ENCODE results near the gene C11orf98.
"Not testable (repeated sequence)": the region's sequence is repeated elsewhere in the genome, so short reads cannot be mapped to it uniquely, and the experiment has no call there.

C11orf98 gene

DNA sequence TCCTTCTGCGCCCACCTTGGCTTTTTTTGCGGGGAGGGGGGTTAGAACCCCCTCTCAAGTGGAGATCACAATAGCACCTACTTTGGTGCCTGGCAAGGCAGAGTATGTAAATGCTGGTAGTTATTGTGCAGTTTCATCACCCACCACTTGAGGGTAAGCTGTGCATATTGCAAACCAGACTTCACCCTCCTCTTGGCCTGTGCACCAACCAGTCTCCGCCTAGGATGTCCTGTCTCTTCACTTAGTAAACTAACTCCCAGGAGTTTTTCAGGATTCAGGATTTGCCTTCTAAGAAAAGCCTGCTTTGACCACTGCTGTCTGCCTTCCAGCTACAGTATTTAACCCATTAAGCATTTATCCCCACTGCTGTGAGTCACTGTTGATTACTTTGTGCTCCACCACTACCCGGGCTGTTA, 15.8 kb upstream of the C11orf98 start:
- DNase-seq = peak; percentile 85

DNA sequence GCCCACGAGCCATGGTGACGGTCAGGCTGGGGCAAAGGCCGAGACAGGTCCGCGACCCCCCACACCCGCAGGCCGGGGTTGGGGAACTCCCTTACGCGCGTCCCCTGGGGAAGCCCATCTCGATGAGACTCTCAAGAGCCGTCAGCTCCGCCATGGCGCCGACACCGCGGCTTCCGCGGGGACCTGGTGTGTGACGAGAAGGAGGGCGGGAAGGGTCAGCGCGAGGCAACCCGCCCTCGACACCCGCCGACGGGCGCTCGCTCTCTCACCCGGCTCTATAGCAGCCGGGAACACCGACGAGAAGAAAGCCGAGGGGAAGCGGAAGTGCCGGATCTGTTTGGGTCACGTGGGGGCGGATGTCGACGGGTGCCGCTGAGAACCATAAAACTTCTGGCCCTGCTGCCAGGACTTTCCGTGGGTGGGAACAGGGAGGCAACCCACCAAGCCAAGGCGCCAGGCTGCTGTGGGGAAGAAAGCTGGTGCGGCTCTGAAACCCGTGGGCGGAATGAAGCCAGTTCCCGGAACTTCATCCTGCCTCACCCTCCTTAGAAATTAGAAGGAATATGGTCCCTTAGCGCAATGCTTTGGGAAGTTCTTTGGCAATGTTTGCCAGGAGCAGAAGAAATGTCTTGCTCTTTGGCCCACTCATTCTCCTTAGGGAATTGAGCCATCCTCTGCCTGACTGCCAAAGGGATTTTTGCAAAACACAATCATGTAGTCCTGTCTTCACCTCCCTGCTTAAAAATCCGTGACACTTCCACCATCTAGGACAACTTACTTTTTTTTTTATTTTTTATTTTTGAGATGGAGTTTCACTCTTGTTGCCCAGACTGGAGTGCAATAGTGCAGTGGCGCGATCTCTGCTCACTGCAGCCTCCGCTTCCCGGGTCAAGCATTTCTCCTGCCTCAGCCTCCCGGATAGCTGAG, 14.0 kb upstream of the C11orf98 start, which contains the start of gene UBXN1:
TSS of gene UBXN1 (minus strand) at position 304 of the 927 bp plus-strand sequence. CDS start at position 154, 150 bp downstream.
- DNase-seq = peak; percentile 91

DNA sequence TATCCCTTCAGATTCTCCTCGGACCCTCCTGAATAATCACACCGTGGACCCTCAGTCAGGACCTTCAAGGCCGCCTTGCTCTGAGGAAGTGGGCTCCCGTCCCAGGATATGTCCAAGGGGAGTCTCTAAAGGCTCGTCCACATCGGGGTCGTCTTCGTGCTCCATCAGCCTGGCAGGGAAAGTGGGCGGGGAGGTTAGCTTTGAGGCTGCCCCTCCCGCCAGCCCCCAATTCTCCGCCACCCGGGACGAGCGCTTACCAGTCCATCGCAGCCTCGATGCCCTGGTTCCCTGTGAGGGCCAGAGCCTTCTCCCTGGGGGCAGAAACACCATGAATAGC, 13.4 kb upstream of the C11orf98 start:
- DNase-seq = no peak

DNA sequence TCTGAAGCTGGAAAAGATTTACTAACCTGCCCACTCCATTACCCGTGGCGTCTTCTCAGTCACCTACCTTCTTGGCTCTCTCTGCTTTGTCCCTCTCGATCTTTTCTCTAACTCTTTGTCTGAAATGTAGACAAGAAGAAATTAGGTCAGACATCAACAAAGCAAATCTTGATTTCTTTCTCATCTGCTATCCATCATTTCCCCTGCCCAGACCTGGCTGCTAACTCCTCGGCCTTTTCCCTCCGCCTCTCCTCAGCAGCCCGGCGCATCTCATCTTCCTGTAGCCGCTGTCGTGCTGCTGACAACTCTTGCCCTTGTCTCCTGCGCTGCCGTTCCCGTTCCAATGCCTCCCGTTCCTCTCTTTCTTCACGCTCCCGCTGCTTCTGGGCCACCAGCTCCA, 12.7 kb upstream of the C11orf98 start:
- no peak for DNase-seq

DNA sequence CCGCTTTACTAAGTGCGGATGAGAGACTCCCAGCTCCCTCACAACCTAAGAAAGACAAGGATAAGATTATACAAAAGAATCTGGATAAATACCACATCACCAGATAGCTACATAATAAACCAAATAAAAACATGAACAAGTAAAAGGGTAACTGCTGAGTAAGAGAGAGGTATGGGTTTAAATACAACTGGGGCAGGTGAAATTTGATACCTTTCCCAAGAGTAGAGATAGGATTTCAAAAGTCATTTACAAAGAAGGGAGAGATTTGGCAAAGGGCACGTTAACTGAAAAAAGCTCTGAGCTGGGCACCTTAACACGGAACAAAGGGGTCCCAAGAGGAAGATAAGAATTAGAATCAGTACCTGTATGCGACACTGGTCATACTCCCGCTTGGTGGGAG, 12.1 kb upstream of the C11orf98 start:
- DNase-seq = no peak

DNA sequence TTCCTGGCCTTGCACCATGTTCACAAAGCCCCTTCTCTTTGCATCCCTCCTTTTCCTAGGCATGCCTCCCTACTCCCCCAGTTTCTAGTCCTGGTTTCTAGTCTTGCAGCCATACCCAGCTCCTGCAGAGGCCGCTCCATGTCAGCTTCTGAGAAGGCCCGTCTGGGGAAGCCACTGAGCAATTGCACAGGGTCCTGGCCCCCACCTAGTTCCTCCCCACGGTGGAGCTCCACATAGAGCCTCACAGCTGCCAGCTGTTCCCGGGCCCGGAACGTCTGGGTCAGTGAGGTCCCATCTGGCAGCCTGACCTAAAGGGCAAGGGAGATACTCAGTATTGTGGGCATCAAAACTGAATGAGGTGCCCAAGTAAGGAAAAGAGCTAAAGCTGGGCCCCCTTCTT, 11.7 kb upstream of the C11orf98 start:
- no peak for DNase-seq

DNA sequence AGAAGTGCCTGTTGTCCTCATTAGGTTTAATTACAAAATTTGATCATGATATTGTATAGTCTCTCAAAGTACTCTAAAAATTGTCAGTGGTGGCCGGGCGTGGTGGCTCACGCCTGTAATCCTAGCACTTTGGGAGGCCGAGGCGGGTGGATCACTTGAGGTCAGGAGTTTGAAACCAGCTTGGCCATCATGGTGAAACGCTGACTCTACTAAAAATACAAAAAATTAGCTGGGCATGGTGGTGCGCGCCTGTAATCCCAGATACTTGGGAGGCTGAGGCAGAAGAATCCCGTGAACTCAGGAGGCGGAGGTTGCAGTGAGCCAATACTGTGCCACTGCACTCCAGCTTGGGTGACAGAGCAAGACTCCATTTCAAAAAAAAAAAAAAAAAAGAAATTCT, 10.4 kb upstream of the C11orf98 start:
- not testable (repeated sequence) for DNase-seq

DNA sequence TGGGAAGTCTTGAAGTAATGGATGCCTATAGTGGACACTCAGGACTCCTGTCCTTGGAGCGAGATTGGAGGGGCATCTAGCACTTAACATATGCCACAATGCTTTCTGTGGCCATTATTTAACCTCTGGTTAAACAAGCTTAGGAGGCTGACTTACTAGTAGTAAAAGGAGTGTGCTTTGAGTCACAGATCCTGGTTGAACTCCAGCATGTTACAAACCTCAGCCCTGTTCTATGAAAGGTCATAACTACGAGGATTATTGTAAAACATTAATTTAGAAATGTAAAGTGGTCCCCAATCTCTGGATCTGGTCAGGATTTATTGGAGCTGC, 8.2 kb upstream of the C11orf98 start:
- DNase-seq = no peak

DNA sequence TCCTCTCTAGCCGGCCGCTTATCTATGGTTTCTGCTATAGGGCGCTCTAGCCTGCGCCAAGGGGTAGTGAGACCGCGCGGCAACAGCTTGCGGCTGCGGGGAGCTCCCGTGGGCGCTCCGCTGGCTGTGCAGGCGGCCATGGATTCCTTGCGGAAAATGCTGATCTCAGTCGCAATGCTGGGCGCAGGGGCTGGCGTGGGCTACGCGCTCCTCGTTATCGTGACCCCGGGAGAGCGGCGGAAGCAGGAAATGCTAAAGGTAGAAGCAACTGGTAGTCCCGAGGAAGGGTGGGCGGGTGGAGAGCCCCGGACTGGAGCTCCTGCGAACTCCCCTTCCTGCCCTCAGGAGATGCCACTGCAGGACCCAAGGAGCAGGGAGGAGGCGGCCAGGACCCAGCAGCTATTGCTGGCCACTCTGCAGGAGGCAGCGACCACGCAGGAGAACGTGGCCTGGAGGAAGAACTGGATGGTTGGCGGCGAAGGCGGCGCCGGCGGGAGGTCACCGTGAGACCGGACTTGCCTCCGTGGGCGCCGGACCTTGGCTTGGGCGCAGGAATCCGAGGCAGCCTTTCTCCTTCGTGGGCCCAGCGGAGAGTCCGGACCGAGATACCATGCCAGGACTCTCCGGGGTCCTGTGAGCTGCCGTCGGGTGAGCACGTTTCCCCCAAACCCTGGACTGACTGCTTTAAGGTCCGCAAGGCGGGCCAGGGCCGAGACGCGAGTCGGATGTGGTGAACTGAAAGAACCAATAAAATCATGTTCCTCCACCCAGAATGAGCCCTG, 6.8 kb upstream of the C11orf98 start, which contains the start of the genes LBHD1 and UQCC3:
TSS of gene LBHD1 (minus strand) at position 660 of the 782 bp plus-strand sequence. CDS start 2,236 bp downstream, outside the sequence.
TSS of gene UQCC3 (plus strand) at position 66 of the 782 bp plus-strand sequence. CDS start at position 139, 73 bp downstream.
- peak; percentile 83 for DNase-seq

DNA sequence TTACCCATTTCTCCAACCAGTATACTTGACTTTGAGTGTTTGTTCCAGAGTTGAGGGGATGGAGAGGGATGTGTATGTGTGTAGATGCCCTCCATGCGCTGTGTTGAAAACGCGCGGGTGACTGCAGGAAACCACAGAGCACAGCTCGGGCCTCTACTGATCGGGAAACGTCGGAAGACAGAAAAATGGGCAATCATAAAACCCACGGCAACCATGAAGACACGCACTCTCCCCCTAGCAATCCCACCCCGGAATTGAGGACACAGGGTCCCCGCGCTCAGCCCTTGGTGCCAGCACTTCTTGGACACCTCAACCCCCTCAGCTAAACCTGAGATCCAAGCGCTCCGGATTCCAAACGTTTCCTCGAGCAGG, 6.2 kb upstream of the C11orf98 start:
- DNase-seq = peak; percentile 45

DNA sequence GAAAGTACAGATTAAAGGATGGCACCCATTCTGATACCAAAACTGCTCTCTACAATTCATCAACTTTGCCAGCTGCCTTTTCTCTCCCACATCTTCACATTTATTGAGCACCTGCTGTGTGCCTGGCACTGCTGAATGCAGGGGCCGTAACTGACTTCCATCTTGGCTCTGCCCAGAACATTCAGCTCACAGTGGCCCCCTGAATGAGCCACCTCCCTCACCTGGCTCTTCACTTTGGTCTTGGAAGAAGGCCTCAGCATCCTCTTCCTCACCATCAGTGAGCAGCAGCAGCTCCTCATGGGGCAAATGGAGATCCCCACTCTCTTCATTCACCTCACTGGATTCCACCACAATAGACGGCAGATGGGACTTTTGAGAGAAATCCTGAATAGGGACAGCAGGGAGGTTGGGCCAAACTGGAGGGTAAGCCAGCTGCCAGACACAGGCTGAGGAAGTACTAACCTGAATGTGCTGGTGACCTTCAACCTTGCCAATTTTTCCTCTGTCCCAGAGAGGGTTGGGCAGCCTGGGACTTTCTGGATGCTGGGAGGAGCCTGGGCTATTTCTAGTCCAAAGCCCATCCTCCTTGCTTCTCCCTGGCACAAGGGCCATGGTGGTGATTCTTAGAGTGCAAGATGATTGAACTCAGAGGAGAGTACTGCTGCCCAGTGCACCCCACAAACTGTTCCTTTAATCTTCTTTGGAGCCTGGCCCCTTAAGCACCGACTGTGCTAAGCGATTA, 4.6 kb upstream of the C11orf98 start:
- peak; percentile 54 for DNase-seq

DNA sequence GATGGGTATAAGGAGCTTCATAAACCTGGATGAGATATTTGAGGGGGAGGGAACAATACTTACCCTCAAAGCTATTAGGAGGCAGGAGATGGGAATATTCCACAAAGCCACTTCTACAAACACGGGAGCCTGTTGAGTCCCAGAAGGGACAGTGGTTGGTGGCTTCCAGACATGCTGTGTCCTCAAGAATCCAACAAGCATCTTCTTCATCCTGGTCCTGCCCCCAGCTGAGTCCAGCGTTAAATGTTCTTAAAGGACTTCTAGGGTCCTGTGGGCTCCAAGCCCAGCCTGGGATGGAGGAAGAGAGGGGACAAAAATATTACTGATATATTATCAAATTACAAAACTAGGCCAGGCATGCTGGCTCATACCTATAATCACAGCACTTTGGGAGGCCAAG, 2.5 kb upstream of the C11orf98 start:
- no peak for DNase-seq

DNA sequence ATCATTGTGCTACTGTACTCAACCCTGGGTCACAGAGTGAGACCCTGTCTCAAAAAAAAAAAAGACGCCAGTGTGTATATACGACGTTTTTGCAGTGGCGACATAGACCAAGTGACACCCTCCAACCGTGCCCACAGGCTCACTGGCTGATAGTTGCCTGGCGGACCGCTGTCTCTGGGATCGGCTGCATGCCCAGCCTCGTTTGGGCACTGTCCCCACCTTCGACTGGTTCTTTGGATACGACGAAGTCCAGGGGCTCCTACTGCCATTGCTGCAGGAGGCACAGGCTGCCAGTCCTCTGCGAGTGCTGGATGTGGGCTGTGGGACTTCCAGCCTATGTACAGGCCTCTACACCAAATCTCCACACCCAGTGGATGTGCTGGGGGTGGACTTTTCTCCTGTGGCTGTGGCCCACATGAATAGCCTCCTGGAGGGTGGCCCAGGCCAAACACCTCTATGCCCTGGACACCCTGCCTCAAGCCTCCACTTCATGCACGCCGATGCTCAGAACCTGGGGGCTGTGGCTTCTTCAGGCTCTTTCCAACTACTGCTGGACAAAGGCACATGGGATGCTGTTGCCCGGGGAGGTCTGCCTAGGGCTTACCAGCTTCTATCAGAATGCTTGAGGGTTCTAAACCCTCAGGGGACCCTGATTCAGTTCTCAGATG, 1.4 kb upstream of the C11orf98 start:
- DNase-seq = peak; percentile 22

DNA sequence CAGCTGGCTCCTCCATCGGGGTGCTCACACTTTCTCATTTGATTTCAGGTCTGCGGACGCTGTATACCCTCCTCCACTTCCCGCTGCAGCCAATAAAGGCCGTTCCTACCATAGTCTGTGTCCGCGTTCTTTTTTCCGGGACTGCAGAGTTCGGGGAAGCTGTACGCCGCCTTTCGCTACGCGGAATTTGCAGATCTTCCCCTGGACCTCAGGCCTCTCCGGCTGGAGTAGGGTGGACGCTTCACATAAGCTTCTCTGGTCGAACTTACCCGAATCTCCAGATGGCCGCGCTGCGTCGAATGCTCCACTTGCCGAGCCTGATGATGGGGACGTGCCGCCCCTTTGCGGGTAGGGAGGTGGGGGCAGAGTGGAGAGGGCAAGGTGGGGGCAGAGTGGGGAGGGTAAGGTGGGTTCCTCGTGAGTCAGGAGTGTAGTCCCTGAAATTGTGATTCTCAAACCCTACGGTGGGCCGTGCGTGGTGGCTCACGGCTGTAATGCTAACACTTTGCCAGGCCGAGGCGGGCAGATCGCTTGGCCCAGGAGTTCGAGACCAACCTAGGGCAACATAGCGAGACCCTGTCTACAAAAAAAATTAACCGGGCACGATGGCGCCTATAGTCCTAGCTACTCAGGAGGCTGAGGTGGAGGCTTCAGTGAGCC, 719 bp upstream of the C11orf98 start:
- DNase-seq = peak; percentile 57

DNA sequence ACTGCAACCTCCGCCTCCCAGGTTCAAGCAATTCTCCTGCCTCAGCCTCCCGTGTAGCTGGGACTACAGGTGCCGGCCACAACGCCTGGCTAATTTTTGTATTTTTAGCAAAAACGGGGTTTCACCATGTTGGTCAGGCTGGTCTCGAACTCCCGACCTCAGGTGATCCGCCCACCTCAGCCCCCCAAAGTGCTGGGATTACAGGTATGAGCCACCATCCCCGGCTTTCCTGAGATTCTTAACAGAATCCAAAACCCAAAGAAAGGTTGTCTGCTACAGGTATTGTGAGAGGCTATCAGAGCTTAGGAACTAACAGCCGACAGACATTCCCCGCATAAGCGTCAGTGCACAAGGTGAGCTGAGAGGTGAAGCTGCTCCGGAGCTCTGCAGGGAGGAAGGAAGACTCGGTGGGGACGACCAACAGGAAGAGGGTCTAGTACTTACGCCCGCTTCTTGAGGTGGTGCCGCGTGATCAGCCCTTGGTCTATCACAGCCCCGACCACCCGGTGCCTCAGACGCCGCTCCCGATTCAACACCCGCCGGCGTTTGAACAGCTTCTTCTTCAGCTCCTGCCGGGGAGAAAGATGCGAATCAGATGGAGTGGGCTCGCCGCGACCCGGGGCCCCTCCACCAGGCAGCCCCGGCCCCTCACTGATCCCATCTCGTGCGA, 470 bp downstream of the C11orf98 start:
- peak; percentile 66 for DNase-seq

DNA sequence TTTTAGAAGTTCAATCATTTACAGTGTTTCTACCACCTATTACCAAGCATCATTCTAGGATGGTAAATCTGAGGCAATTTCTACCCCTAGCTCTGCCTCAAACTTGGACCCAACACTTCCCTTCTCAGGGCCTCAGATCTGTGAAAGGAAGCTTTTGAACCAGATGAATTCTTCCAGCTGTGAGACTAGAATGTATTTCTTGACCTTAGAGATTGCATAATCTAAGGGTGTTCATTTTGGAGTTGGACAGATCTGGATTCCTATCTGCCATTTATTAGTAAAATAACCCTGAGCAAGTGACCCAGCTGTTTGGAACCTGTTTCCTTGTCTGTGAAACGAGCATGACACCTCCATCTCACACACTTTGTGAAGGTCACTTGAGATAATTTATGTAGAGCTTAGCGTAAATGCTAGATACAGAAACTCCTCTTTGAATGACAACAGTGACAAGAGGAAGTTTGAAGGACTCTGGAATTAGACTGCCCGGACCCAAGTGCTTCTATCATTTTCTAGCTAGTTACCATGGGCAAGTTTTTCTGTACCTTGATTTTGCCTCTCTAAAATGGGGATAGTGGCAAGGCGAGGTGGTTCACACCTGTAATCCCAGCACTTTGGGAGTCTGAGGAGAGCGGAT, 8.1 kb downstream of the C11orf98 start:
- DNase-seq = no peak

DNA sequence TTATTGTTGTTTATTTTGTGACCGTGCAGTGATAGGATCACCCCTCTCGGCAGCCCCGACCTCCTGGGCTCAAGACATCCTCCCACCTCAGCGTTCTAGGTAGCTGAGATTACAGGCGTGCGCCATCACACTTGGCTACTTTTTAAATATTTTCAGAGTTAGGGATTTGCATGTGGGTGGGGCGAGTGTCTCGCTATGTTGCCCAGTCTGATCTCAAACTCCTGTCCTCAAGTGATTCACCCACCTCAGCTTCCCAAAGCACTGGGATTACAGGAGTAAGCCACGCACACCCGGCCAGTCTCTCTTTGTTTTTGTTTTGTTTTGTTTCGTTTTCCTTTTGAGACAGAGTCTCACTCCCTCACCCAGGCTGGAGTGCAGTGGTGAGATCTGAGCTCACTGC, 10.7 kb downstream of the C11orf98 start:
- DNase-seq = no peak

DNA sequence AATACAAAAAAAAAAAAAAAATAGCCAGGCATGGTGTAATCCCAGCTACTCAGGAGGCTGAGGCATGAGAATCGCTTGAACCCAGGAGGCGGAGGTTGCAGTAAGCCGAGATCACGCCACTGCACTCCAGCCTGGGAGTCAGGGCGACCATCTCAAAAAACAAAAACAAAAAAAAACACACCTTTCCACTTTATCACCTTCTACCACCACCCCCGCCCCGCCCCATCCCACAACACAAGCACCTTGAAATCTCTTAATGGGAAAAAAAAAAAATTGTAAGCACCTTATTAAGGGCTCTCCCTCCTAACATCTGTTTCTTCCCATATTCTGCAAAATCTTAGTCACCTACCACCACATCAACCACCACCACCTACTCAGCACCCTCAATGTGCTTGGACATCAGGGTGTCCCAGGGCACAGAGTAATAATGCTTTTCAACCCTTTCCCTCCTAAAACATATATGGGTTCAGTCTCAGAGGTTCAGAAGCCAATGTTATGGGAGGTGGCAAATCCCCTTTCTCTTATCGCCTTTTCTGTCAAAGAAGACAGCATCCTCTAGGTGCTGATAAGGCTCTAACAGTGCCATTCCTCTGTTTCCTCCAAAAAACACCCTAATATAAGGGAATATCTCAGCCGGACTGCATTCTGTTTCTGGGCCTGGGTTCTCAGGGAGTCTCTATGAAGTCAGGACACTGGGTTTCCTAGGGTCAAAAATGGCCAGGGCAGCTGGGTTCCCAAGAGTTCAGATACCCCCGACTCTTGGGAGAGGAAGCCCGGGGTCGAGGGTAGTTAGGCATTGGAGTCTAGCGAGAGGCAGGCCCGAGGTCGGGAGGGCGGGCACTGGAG, 12.6 kb downstream of the C11orf98 start:
- peak; percentile 49 for DNase-seq

DNA sequence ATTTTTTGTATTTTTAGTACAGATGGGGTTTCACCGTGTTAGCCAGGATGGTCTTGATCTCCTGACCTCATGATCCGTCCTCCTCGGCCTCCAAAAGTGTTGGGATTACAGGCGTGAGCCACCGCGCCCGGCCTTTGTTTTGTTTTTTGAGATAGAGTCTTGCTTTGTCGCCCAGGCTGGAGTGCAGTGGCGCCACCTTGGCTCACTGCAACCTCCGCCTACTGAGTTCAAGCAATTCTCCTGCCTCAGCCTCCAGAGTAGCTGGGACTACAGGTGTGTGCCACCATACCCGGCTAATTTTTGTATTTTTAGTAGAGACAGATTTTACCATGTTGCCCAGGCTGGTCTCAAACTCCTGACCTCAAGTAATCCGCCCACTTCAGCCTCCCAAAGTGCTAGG, 14.7 kb downstream of the C11orf98 start:
- not testable (repeated sequence) for DNase-seq

DNA sequence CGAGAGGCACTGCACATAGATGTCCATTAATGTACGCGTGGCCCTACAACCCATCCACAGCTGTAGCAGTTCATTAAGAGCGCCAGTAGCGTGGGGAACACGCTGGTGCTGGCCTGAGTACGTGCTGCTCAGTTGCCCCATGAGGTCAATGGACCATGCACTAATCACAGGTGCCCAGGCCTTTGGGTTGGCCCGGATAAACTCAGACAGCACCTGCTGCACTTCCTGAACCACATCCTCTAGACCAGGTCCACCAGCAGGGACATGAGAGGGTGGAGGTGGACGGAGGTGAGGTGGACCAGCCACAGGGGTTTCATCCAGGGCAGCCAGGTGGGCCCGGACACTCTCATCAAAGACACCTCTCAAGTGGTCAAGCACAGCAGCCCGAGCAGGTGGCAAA, 15.5 kb downstream of the C11orf98 start:
- no peak for DNase-seq
